GM19468 (cell line): Measurements from ENCODE around the gene WBP11.
"Not testable (repeated sequence)": the region's sequence is repeated elsewhere in the genome, so short reads cannot be mapped to it uniquely, and the experiment has no call there.

ENCODE experiments used
- ATAC-seq: cut with Tn5 transposase; IDR thresholded peaks from one replicate; pipeline ENCODE4 v1.9.1; 2021; ENCODE audit warnings: mild to moderate bottlenecking, moderate library complexity, moderate number of reproducible peaks; ENCODE audit not compliant: unreplicated experiment; ENCODE audit errors: extremely low read depth

WBP11 gene

DNA sequence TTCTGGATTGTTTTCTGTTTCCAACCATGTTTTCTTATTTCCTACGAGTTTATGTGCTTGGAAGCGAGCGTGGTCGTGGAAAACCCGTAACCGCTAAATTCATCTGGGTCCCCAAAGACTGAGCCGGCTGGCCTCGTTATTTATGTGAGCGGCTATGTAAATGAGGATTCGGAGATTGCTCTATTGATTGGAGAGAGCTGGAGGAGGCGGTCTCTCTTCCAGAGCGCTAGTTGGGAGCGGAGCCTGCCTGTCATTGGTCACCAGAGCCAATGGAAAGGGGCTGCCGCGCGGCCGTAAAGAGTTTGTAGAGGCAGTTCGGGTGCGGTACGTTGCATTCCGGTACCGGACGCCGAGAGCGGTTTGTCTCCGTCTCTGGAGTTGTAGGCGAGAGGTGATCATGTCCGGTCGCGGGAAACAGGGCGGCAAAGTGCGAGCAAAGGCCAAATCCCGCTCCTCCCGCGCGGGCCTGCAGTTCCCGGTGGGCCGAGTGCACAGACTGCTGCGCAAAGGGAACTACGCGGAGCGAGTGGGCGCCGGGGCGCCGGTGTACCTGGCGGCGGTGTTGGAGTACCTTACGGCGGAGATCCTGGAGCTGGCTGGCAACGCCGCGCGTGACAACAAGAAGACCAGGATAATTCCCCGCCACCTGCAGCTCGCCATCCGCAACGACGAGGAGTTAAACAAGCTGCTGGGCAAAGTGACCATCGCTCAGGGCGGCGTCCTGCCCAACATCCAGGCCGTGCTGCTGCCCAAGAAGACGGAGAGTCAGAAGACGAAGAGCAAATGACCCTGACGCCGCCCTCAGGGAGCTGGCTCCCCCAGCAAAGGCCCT, 29.0 kb downstream of the WBP11 start:
- ATAC-seq = peak; percentile 24

DNA sequence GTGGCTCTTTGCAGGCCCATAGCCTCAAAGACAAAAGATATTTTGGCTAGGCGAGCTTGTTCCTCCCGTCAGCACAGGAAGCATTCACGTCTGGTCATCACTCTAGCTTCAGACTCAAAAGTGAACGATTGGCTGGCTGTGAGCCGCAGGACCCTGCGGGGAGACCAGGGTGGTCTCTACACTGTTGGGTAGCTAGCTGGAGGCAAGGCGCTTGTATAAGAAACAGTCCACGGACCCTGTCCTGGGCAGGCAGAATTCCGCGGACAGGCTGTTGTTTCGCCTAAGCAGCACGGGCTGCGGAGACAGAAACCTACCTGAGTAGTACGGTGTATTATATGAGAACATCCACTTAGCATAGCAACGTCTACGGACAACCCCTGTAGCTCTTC, 29.6 kb downstream of the WBP11 start:
- ATAC-seq = peak; percentile 2

DNA sequence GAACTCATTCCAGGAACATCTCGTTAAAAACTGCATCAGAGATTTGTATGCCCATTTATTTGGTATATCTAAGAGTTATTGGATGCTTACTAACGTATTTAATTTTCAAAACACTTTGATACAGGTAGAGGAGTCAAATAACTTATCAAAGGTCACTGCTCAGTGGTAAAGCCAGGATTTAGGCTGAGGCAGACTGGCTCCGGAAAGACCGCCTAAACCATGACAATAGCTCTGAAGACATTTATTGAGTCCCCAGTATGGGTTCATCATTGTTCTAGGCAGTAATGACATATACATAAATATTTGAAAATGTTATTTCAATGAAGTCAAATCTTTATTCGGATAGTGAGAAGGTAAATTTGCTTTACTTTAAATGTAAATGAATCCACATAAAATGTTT, 30.3 kb downstream of the WBP11 start:
- no peak for ATAC-seq

DNA sequence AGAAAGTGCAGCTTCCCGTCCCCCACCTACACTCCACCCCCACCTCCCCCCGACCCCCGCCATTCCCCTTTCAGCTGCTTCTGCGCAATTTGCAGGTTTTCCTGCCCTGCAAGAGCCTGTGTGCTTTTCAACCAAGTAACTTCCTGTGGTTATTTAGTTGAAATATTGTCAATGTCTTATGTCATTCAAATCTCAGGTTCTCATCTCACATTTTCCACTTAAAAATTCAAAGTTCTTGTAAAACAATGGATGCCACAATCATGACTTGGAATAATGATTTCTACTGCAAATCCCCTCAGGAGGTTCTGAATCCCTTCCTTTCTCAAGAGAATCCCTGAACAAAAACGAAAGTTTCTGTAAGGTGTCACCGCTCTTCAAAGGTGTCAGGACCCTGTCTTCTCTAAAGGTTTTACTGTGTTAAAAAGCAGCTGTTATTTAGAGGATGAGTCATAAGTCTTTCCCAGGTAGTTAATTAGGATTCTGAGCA, 31.6 kb downstream of the WBP11 start:
- no peak for ATAC-seq

DNA sequence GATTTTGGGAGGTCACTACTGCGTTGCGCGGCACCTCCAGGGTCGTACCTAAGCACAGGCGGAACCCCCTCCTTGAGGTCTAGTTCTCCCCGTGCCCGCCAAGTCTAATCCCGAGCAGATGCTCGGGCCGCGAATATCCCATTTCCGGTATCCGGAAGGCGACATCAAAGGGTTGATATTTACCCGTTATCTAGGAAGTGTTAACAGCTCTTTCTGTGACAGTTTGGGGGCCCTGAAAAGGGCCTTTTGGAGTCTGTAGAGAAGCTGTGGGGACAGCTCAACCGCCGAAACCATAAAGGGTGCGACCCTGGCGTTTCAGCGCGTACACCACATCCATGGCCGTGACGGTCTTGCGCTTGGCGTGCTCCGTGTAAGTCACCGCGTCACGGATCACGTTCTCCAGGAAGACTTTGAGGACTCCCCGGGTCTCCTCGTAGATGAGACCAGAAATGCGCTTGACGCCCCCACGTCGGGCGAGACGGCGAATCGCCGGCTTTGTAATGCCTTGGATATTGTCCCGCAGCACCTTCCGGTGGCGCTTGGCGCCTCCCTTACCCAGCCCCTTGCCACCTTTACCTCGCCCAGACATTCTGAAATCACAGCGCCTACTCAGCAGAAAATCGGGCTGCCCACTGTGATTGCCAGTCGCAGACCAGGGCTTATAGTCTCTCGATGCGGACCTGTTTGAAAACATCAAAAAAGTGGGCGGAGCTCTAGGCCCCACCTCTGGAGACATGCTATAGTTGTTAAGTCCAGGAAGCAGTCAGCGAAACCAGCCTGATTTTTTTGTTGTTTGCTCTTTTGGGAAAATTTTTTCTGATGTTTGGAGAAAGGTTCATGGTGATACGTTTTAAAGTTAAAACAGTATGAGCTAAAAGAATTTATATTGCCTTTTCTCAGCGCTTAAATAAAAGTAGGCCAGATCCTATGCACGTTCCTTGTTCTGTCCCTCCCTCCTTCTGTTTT, 32.5 kb downstream of the WBP11 start:
- peak; percentile 24 for ATAC-seq

DNA sequence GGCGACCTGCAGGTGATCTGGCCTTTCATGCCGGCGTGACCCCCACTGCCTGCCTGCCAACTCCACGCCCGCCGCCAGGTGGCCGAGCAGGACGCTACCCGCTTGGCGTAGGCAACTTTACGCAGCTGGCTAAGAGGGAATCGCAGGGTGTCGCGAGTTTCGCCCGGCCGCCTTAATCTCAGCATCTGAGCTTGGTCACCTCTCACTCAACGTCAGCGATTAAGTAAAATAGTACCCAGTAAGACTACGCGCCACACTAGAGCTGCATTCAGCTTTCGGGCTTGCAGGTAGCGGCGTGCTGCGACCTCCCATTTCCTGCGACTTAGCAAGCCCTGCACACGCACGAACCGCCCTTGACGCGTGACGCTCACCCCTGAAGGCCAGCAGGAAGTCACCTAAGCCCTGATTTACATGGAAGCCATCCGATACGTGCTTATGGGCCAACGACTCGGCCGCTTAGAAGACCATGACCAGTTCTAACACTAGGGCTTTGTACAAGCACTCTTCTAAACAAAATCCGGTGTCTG, 33.2 kb downstream of the WBP11 start:
- ATAC-seq = peak; percentile 30

DNA sequence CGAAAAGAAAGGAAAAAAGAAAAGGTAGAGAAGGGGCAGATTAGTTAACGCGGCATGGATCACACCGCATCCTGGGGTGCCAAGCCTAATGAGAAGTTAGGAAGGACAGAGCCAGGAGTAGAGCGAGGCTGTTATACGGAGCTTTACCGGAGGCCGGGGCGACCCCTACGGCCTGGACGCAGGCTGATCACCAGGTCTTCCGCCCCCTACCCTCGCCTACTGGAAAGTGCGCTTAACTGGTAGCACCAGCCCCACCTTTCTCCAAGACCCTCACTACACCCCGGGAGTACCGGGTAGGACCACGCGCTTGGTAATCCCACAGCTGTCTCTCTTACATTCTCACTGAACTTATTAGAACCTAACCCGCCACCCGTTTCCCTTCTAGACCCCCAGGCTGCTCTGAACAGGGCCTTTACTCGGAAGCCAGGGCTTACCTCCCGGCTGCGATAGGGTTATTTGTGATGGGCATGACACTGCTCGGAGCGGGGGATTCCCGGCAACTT, 33.8 kb downstream of the WBP11 start:
- ATAC-seq = no peak

DNA sequence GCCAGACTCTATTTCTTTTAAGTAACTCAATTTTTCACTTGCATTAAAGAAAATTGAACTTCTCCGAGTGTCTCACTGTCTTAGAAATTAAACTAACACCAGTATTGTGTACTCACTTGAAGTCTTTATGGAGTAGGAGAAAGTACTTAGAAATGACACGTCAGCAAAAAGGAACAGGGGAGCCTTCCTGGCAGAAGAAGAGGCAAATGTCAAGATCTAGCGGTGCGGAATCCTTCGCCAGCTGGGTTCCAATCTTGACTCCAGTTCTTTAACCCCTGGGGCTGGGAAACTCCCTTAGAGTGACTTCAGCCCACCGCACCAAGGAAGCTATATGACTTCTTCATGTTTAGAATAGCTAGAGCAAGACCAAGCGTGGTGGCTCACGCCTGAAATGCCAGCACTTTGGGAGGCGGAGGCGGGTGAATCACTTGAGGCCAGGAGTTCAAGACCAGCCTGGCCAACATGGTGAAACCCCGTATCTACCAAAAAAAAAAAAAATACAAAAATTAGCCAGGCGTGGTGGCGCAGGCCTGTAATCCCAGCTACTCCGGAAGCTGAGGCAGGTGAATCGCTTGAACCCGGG, 34.4 kb downstream of the WBP11 start:
- ATAC-seq = no peak

DNA sequence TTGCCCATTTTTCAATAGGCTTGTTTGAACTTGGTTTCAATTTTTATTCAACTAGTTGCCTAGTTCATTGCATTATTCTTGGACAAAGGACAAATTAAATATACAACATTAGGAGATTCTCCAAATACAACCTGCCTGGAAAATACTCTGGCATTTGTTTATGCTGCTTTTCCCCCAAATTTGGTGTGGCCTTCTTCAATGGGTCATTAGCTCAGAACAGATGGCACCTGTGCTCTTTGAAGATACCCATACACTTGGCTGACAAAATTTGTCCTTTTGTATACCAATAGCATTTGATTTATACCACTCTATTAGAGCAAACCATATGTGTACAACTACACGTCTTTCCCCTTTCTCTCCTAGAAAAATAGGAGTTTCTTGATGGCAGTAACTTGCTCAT, 35.7 kb downstream of the WBP11 start:
- no peak for ATAC-seq

DNA sequence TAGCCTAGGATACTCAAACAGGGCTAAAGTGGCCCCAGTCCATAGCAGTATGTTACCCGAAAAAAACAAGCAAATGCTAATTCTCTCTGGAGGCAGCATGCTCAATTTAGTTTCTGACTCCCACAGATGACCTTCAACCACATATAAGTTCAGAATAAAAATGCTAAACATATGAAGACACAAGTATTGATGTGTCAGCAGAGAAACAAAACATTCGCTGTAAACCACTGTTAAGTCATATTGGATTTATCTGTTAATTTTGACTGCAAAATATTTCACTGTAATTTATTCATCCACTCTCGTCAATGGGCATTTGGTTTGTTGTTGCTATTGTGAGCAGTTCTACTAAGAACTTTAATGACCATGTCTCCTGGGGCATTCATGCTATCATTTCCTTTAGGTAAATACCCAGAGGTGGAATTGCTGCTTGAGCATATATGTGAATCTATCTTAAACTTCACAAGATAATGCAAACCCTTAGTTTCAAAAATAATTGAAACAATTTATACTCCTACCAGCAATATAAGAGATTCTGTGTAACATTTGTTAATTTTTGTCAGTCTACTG, 36.5 kb downstream of the WBP11 start:
- ATAC-seq = no peak

DNA sequence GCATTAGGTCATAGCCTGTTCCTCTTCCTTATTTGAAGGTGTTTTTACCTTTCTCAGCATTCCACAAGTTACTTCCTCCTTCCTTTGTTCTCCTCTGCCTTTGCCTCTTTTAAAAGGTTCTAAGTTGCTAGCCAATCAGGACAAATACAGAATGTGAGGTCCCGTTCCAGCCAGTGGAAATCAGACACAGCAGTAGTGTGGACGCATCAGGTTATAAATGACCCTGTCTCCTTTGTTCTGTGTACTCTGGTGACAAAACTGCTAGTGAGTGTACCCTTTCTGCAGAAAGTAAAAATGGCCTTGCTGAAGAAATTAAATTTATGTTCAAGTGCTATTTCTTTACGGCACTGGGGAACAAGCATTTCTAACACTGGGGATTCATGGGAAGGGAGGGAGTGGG, 37.3 kb downstream of the WBP11 start:
- not testable (repeated sequence) for ATAC-seq

DNA sequence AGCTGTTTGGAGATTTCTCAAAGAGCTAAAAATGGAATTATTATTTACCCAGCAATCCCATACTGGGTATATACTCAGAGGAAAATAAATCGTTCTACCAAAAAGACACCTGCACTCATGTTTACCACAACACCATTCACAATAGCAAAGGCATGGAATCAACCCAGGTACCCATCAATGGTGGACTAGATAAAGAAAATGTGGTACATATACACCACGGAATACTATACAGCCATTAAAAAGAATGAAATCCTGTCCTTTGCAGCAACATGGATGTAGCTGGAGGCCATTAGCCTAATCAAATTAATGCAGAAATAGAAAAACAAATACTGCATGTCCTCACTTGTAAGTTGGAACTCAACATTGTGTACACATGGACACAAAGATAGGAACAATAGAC, 37.9 kb downstream of the WBP11 start:
- ATAC-seq = no peak

DNA sequence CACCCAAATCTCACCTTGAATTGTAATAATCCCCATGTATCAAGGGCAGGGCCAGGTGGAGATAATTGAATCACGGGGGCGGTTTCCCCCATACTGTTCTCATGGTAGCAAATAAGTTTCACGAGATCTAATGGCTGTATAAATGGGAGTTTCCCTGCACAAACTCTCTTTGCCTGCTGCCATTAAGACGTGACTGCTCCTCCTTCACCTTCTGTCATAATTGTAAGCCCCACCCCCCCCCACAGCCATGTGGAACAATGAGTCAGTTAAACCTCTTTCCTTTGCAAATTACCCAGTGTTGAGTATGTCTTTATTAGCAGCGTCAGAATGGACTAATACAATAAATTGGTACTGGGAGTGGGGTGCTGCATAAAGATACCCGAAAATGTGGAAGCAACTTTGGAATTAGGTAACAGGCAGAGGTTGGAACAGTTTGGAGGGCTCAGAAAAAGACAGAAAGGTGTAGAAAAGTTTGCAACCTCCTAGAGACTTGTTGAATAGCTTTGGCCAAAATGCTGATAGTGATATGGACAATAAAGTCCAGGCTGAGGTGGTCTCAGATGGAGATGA, 43.5 kb downstream of the WBP11 start:
- not testable (repeated sequence) for ATAC-seq

DNA sequence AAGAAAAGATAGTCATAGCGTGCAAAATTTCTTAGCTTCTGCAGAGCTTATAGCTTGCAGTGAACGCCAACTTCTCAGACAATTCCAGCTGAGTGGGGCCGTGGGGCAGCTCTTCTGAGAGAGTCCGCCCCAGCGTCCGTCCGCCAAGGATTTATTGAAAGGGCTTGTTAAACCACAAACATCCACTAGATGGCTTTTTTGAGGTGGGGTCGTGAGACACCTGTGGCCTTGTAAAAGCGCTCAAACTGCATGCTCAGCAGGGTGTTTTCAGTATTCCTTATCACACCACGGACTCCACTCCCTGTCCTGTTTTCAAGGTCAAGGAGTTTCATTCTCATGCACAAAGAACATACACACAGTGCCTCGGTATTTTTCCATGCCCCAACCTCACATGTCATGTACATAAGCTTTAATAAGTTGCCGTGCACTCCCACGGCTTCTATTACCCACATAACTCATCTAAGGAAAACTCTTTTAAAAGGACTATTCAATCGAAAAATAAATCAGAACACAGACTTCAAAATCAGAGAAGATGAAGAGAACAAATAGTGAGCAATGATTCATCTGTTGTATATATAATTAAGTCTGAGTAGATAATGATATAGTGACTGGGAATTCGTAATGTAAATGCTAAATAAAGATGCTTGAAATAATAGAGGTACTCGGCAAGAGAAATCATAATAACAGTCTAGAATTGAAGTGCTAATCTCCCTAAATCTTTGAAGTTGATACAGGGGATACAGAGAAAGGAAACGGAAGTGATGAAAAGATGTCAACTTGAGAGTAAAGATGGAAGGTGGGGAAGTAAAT, 46.7 kb downstream of the WBP11 start:
- ATAC-seq = no peak

DNA sequence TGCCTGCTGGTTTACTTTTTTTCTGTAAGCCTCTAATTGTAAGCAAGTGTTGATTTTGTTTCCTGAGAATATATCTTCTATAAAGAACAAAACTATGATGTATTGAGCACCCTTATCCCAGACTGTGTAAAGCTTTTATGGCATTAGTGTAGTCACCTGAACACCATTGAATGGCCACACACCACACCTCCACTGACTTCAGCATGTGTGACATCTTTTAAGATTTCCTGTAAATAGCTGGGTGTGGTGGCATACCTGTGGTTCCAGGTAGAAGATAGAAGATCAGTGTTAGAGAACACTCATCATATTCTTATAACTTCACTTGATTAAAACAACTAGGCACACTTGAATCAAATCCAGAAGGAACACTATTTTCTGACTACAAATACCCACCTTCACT, 51.3 kb downstream of the WBP11 start:
- ATAC-seq = no peak

DNA sequence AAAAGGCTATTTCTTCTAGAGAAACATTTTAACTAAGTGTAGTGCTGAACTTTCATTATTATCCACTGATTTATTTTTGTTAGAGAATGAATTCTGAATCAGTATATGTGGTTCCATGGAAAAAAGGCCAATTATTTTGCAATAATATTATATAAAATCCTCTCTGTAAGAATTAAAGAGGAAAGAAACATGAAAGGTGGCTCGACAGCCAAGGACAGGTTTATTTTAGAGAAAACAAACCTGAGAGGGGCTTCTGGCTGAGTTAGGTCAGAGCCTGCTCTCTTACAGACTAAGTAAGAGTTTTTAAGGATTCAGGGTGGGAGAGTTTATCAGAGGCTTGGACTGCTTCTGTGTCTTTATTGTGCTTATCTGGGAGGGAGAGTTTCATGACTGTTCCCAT, 60.2 kb downstream of the WBP11 start:
- no peak for ATAC-seq

DNA sequence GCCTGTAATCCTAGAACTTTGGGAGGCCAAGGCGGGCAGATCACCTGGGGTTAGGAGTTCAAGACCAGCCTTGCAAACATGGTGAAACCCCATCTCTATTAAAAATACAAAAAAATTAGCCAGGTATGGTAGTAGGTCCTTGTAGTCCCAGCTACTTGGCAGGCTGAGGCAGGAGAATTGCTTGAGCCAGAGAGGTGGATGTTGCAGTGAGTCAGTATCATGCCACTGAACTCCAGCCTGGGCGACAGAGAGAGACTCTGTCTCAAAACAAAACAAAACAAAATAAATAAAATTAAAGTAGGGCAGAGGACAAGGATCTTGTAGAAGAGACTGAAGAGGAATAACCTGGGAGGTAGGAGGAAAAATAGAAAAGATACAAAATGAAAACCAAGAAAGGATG, 61.3 kb downstream of the WBP11 start:
- ATAC-seq = no peak

DNA sequence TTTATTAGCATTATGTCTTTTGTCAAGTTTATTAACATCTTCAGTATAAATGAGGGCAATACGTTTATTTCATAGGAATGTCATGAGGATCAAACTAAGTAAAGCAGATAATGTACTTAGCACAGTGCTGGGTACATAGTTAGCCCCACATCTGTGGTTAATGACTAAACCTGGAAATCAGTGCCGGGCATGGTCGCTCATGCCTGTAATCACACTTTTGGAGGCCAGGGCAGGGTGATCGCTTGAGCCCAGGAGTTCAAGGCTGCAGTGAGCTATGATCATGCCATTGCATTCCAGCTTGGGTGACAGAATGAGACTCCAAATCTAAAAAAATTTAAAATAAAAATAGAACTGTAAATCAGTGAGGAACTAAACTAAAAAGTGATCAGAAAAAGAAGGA, 62.1 kb downstream of the WBP11 start:
- ATAC-seq = no peak

DNA sequence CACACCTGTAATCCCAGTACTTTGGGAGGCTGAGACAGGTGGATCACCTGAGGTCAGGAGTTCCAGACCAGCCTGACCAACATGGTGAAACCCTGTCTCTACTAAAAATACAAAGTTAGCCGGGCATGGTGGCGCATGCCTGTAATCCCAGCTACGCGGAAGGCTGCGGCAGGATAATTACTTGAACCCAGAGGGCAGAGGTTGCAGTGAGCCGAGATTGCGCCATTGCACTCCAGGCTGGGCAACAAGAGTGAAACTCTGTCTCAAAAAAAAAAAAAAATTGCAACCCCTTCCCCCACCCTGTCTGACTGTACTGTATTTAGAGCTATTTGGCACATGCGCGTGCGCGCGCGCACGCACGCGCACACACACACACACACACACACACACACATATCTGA, 66.8 kb downstream of the WBP11 start:
- not testable (repeated sequence) for ATAC-seq
